Measurements from ENCODE around the gene NELL1.

DNA sequence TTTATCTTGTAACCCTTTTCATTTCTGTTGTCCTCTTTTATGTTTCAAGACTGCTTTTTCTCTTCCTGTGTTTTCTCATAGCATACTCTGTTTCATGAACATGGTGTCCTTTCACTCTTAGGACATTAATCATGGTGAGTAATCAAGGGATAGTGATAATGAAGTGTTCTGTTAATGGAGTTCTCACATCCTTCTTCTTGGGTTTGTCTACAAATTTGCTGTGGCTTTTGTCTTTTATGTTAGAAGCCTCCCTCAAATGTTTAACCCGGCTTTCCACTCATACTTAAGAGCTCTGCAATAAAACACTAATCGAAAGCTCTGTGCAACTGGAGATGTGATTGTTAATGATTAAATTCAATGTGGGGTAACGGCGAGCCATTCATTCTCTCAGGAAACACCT lies 593.6 kb downstream of the NELL1 start:
- TF ChIP-seq, protein P1, sequence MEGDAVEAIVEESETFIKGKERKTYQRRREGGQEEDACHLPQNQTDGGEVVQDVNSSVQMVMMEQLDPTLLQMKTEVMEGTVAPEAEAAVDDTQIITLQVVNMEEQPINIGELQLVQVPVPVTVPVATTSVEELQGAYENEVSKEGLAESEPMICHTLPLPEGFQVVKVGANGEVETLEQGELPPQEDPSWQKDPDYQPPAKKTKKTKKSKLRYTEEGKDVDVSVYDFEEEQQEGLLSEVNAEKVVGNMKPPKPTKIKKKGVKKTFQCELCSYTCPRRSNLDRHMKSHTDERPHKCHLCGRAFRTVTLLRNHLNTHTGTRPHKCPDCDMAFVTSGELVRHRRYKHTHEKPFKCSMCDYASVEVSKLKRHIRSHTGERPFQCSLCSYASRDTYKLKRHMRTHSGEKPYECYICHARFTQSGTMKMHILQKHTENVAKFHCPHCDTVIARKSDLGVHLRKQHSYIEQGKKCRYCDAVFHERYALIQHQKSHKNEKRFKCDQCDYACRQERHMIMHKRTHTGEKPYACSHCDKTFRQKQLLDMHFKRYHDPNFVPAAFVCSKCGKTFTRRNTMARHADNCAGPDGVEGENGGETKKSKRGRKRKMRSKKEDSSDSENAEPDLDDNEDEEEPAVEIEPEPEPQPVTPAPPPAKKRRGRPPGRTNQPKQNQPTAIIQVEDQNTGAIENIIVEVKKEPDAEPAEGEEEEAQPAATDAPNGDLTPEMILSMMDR (conservative IDR thresholded peaks at IDR 0.05; ENCODE audit: low read depth in 2 of 2): no peak
- no peak for TF ChIP-seq EZH2phosphoT487 (IDR thresholded peaks at IDR 0.05; ENCODE audit: unreplicated experiment)
- no peak for TF ChIP-seq POLR2AphosphoS5 (IDR thresholded peaks at IDR 0.05; ENCODE audit: low read depth)
- TF ChIP-seq, protein P2, sequence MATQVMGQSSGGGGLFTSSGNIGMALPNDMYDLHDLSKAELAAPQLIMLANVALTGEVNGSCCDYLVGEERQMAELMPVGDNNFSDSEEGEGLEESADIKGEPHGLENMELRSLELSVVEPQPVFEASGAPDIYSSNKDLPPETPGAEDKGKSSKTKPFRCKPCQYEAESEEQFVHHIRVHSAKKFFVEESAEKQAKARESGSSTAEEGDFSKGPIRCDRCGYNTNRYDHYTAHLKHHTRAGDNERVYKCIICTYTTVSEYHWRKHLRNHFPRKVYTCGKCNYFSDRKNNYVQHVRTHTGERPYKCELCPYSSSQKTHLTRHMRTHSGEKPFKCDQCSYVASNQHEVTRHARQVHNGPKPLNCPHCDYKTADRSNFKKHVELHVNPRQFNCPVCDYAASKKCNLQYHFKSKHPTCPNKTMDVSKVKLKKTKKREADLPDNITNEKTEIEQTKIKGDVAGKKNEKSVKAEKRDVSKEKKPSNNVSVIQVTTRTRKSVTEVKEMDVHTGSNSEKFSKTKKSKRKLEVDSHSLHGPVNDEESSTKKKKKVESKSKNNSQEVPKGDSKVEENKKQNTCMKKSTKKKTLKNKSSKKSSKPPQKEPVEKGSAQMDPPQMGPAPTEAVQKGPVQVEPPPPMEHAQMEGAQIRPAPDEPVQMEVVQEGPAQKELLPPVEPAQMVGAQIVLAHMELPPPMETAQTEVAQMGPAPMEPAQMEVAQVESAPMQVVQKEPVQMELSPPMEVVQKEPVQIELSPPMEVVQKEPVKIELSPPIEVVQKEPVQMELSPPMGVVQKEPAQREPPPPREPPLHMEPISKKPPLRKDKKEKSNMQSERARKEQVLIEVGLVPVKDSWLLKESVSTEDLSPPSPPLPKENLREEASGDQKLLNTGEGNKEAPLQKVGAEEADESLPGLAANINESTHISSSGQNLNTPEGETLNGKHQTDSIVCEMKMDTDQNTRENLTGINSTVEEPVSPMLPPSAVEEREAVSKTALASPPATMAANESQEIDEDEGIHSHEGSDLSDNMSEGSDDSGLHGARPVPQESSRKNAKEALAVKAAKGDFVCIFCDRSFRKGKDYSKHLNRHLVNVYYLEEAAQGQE (IDR thresholded peaks at IDR 0.05; ENCODE audit: unreplicated experiment): no peak
- no peak for TF ChIP-seq NANOG (IDR thresholded peaks at IDR 0.05; ENCODE audit: borderline replicate concordance)
- TF ChIP-seq EZH2 (IDR thresholded peaks at IDR 0.05; ENCODE audit: low read depth, unreplicated experiment): no peak
- no peak for TF ChIP-seq CREB1 (CRISPR knock-in tag; IDR thresholded peaks at IDR 0.05; ENCODE audit: low read depth)
- TF ChIP-seq, protein P3, sequence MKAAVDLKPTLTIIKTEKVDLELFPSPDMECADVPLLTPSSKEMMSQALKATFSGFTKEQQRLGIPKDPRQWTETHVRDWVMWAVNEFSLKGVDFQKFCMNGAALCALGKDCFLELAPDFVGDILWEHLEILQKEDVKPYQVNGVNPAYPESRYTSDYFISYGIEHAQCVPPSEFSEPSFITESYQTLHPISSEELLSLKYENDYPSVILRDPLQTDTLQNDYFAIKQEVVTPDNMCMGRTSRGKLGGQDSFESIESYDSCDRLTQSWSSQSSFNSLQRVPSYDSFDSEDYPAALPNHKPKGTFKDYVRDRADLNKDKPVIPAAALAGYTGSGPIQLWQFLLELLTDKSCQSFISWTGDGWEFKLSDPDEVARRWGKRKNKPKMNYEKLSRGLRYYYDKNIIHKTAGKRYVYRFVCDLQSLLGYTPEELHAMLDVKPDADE (IDR thresholded peaks at IDR 0.05): no peak
- TF ChIP-seq ZNF331 (CRISPR knock-in tag; IDR thresholded peaks at IDR 0.05; ENCODE audit: low read depth): no peak
- TF ChIP-seq ZNF114 (CRISPR knock-in tag; IDR thresholded peaks at IDR 0.05): no peak
- TF ChIP-seq STAT1 (IDR thresholded peaks at IDR 0.05; ENCODE audit: unreplicated experiment): no peak
- TF ChIP-seq JUNB (IDR thresholded peaks at IDR 0.05; ENCODE audit: unreplicated experiment): no peak

All from GM23338 (cell line).